Gastroesophageal sphincter (tissue), 4 donors: ENCODE measurements around the gene GOT1. TPM values are rescaled to one million over a fixed set of nuclear protein-coding genes. Genes with fewer than 3 reads are reported as not detected.

Experiments
- ATAC-seq: fragments of 150-250 bp; one replicate; pipeline ENCODE4 v1.9.1; 2016; ENCODE audit warnings: mild to moderate bottlenecking, moderate library complexity
- H3K27ac ChIP-seq, 4 donors: fragments of 200-600 bp; sonication (generic) in 3 of 4; 1 replicate in 3 of 4; 2 replicates in 1 of 4; pipeline ENCODE4 v1.5.1; 2016 to 2019
- H3K27me3 ChIP-seq: fragments of 200-600 bp; sonication (generic); one replicate; pipeline ENCODE4 v1.5.1; 2019
- H3K36me3 ChIP-seq, 2 donors: fragments of 200-600 bp; sonication (generic); one replicate each; pipeline ENCODE4 v1.5.1; 2019; ENCODE audit warnings: control low read depth in 1 of 2
- H3K4me1 ChIP-seq, 3 donors: fragments of 200-600 bp; sonication (generic); 1 replicate in 2 of 3; 2 replicates in 1 of 3; pipeline ENCODE4 v1.5.1; 2016 to 2019; ENCODE audit warnings: control low read depth in 2 of 3
- H3K4me3 ChIP-seq, 2 donors: fragments of 200-600 bp; sonication (generic); one replicate each; pipeline ENCODE4 v1.5.1; 2019; ENCODE audit warnings: mild to moderate bottlenecking in 1 of 2, moderate library complexity in 1 of 2
- H3K9me3 ChIP-seq, 3 donors: fragments of 200-600 bp; sonication (generic); one replicate each; pipeline ENCODE4 v1.5.1; 2017 to 2019; ENCODE audit warnings: control low read depth in 2 of 3
- EP300 ChIP-seq: sonication (generic); formaldehyde crosslinking; IDR thresholded peaks from one replicate; pipeline ENCODE4 v1.6.1; 2017; ENCODE audit warnings: antibody characterized with exemption, mild to moderate bottlenecking
- POLR2A ChIP-seq, 2 donors: fragments of 450-650 bp; IDR thresholded peaks; one replicate each; pipeline ENCODE4 v1.6.1; 2017; ENCODE audit warnings: antibody characterized with exemption in 2 of 2, mild to moderate bottlenecking in 2 of 2, moderate library complexity in 1 of 2
- POLR2AphosphoS5 ChIP-seq: sonication (generic); formaldehyde crosslinking; IDR thresholded peaks from one replicate; pipeline ENCODE4 v1.6.1; 2017; ENCODE audit warnings: antibody characterized with exemption
- WGBS, 2 donors: methylation state at CpG; one replicate each; pipeline ENCODE4 v1.1.5; 2018; ENCODE audit warnings: low coverage in 1 of 2; 5-methylcytosine and 5-hydroxymethylcytosine counted together
- total RNA-seq, 4 donors: library from RNA; depleted of rRNA; stranded (reverse); fragments of >200 nt; gene quantifications; one replicate each; pipeline ENCODE4 v1.1.0, GENCODE V29; 2016
- TF ChIP-seq, protein P1 (sequence below), 4 experiments: fragments of 200-600 bp in 2 of 4; fragments of 450-650 bp in 2 of 4; sonication (generic) in 1 of 4; IDR thresholded peaks; one replicate each; pipeline ENCODE4 v1.5.1; 2017 to 2019; ENCODE audit warnings: antibody characterized with exemption in 4 of 4, mild to moderate bottlenecking in 2 of 4, moderate library complexity in 2 of 4

The GOT1 gene
- total RNA-seq, 4 donors from 2014 or later: 15.8 to 32.2 (median 23.2) TPM

DNA sequence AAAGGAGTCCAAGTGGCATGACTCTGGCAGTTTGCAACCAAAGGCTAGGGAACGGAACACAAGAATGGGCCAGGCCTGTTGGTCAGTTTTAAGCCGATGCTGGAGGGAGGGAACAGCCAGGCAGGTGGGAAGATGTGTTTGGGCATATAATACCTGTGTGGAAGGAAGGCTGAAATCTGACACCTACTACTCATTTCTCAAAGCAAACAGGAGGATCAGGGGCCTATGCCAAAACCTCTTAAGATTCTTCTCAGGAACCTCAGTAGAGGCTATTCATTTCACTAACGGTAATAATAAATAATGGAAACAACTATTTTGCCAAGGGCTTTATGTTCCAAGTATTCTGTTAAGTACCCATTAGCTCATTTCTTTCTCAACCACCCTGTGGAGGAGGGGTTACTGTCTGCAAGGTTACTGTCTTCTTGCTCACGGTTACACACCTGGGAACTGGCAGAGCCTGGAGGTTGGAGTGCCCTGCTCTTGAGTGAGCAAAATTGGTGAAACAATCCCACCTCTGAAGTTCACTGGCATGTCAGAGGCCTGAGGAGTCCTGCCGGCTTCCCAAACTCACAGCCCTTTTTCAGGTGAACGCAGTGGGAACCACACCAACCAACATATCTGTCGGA is 35.5 kb downstream of the GOT1 start:
- no peaks in the 10 kb centered on the region for H3K27me3 ChIP-seq
- H3K4me1 ChIP-seq: peaks cover 0 to 26% (median 0%) of the 10 kb centered on the region in 3 donors
- no peaks in the 10 kb centered on the region for H3K9me3 ChIP-seq
- 76 to 80% methylated on average over 4 to 7 of the region's 7 CpGs for WGBS, 2 donors
- H3K4me3 ChIP-seq: no peak overlapping the region
- peaks cover 0 to 44% of the 10 kb centered on the region in 2 donors for H3K36me3 ChIP-seq
- no peak for ATAC-seq
- no peak for TF ChIP-seq POLR2AphosphoS5
- no peak for TF ChIP-seq POLR2A (IDR thresholded peaks at IDR 0.05)
- no peak for TF ChIP-seq EP300
- TF ChIP-seq, protein P1, sequence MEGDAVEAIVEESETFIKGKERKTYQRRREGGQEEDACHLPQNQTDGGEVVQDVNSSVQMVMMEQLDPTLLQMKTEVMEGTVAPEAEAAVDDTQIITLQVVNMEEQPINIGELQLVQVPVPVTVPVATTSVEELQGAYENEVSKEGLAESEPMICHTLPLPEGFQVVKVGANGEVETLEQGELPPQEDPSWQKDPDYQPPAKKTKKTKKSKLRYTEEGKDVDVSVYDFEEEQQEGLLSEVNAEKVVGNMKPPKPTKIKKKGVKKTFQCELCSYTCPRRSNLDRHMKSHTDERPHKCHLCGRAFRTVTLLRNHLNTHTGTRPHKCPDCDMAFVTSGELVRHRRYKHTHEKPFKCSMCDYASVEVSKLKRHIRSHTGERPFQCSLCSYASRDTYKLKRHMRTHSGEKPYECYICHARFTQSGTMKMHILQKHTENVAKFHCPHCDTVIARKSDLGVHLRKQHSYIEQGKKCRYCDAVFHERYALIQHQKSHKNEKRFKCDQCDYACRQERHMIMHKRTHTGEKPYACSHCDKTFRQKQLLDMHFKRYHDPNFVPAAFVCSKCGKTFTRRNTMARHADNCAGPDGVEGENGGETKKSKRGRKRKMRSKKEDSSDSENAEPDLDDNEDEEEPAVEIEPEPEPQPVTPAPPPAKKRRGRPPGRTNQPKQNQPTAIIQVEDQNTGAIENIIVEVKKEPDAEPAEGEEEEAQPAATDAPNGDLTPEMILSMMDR (IDR thresholded peaks at IDR 0.05): no peak
- no peak overlapping the region for H3K27ac ChIP-seq

DNA sequence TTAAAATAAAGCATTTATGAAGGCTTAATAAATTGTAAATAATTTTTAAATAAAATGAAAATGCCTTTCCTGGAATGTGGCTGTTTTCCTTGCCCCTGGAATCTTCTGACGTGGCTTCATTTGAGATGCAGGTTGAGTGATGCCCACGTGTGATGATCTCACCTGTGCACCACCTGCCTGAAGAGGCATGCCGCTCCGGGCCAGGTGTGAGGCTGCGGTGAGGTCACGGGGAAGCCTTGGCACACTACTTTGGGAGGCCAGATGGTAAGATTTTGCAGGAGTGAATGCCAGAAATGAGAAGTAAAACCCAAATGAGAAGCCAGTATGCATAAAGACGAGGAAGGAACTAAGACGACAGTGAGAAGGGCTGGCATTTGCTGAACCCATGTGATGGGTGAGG is 36.2 kb downstream of the GOT1 start:
- Histone ChIP-seq H3K27ac (no peak overlapping the region), H3K4me3 (no peak overlapping the region), H3K36me3 (peaks cover 0 to 38% of the 10 kb centered on the region in 2 donors), H3K4me1 (peaks cover 0 to 26% (median 0%) of the 10 kb centered on the region in 3 donors), H3K9me3 (no peaks in the 10 kb centered on the region), H3K27me3 (no peaks in the 10 kb centered on the region)
- ATAC-seq: no peak
- TF ChIP-seq POLR2AphosphoS5 (no peak), POLR2A (IDR thresholded peaks at IDR 0.05) (no peak), EP300 (no peak)
- TF ChIP-seq, protein P1 (IDR thresholded peaks at IDR 0.05): no peak
- WGBS, 2 donors: 72 to 90% methylated on average over 7 to 8 of the region's 8 CpGs

DNA sequence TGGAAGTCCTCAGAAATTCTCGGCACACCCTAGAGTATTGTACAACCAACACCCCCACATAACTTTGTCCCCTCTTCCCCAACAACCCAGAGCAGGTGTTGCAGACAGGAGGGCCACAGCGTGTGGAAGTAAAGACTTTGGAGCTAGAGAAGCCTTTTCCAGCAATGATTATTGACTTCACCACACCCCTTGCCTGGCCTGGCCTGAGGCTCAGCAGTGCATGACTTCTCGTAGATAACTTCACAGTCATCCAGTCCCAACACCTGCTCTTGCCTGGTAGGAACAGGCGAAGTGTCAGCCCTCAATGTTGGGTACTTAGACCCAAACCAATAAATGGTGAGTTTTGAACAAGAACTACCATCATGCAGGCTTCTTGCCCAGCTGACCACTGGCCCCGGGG is 36.7 kb downstream of the GOT1 start:
- no peaks in the 10 kb centered on the region for H3K9me3 ChIP-seq
- peaks cover 0 to 32% of the 10 kb centered on the region in 2 donors for H3K36me3 ChIP-seq
- peaks cover 0 to 26% (median 0%) of the 10 kb centered on the region in 3 donors for H3K4me1 ChIP-seq
- 90 to 91% methylated on average over 4 of the region's 5 CpGs for WGBS, 2 donors
- no peak overlapping the region for H3K4me3 ChIP-seq
- TF ChIP-seq, protein P1 (IDR thresholded peaks at IDR 0.05): no peak
- TF ChIP-seq POLR2A (IDR thresholded peaks at IDR 0.05): no peak
- no peak for TF ChIP-seq EP300
- TF ChIP-seq POLR2AphosphoS5: no peak
- no peak overlapping the region for H3K27ac ChIP-seq
- H3K27me3 ChIP-seq: no peaks in the 10 kb centered on the region
- ATAC-seq: no peak

GRCh38 chr10:99393036-99393435 is 37.4 kb downstream of the GOT1 start:
- no peaks in the 10 kb centered on the region for H3K27me3 ChIP-seq
- H3K36me3 ChIP-seq: peaks cover 0 to 26% of the 10 kb centered on the region in 2 donors
- peaks cover 0 to 26% (median 0%) of the 10 kb centered on the region in 3 donors for H3K4me1 ChIP-seq
- no peak overlapping the region for H3K4me3 ChIP-seq
- TF ChIP-seq EP300: no peak
- TF ChIP-seq POLR2AphosphoS5: no peak
- no peak for TF ChIP-seq POLR2A (IDR thresholded peaks at IDR 0.05)
- TF ChIP-seq, protein P1 (IDR thresholded peaks at IDR 0.05): no peak
- H3K27ac ChIP-seq: no peak overlapping the region
- WGBS, 2 donors: 39 to 46% methylated on average over 2 of the region's 2 CpGs
- no peak for ATAC-seq
- no peaks in the 10 kb centered on the region for H3K9me3 ChIP-seq

DNA sequence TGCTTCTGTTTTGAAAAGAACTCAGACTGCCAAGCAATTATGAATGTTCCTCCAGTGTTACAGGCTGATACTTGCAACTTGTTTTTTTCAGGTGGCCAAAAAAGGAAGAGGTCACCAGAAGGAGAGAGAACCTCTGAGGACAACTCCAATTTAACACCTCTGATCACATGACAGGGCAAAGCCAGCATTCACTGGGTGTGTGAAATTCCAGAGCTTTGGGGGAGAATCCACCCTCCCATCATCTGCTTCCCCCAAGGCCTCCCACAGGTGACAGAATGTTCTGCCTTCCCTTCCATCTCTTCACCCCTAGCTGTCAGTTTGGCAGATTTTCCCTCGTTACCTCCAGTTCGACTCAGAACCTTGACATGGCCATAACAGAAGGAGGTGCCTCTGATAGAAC is 39.1 kb downstream of the GOT1 start:
- Histone ChIP-seq H3K4me3 (no peak overlapping the region), H3K36me3 (peaks cover 0 to 9% of the 10 kb centered on the region in 2 donors), H3K27ac (no peak overlapping the region), H3K27me3 (no peaks in the 10 kb centered on the region), H3K4me1 (peaks cover 0 to 26% (median 0%) of the 10 kb centered on the region in 3 donors), H3K9me3 (no peaks in the 10 kb centered on the region)
- TF ChIP-seq EP300: no peak
- TF ChIP-seq POLR2A (IDR thresholded peaks at IDR 0.05): no peak
- TF ChIP-seq POLR2AphosphoS5: no peak
- TF ChIP-seq, protein P1 (IDR thresholded peaks at IDR 0.05): no peak
- 80 to 93% methylated on average over 2 of the region's 2 CpGs for WGBS, 2 donors
- ATAC-seq: no peak
